HepG2 (cell line): ENCODE data around the gene ZNF616. TPM values are rescaled to one million over a fixed set of nuclear protein-coding genes. Genes with fewer than 3 reads are reported as not detected.

Source experiments
- ARNT ChIP-seq: fragments of 450-650 bp; IDR thresholded peaks from 2 replicates; pipeline ENCODE4 v1.6.1; 2017
- DR1 ChIP-seq: sonication (generic); formaldehyde crosslinking; IDR thresholded peaks from 2 replicates; pipeline ENCODE4 v1.8.0; 2021; ENCODE audit warnings: mild to moderate bottlenecking, missing genetic modification reagents, inconsistent platforms
- FOXA3 ChIP-seq: IDR thresholded peaks from 2 replicates; pipeline ENCODE4 v1.6.1; 2016; ENCODE audit warnings: missing genetic modification reagents, missing compliant biosample characterization
- GABPA ChIP-seq, 2 experiments: IDR thresholded peaks; 2 replicates each; pipeline ENCODE4 v1.6.1; 2011 to 2016; ENCODE audit warnings: low read depth in 2 of 2, low read length in 1 of 2, missing biosample characterization in 1 of 2, missing genetic modification characterization in 1 of 2
- GABPB1 ChIP-seq: IDR thresholded peaks from 2 replicates; pipeline ENCODE4 v1.6.1; 2016; ENCODE audit warnings: mild to moderate bottlenecking, missing genetic modification reagents, moderate library complexity, missing compliant biosample characterization
- GATA4 ChIP-seq: sonication (generic); IDR thresholded peaks from 2 replicates; pipeline ENCODE4 v1.6.1; 2016; ENCODE audit warnings: antibody characterized with exemption, low read depth, borderline replicate concordance
- KDM2A ChIP-seq: sonication (generic); formaldehyde crosslinking; IDR thresholded peaks from 2 replicates; pipeline ENCODE4 v1.4.0; 2020; ENCODE audit warnings: low read depth, missing genetic modification reagents, borderline replicate concordance
- MIER3 ChIP-seq: IDR thresholded peaks from 2 replicates; pipeline ENCODE4 v1.6.1; 2016; ENCODE audit warnings: missing compliant biosample characterization, borderline replicate concordance
- POLR2G ChIP-seq: fragments of 200-400 bp; formaldehyde crosslinking; IDR thresholded peaks from 2 replicates; pipeline ENCODE4 v1.6.1; 2018; ENCODE audit warnings: mild to moderate bottlenecking, low read depth, low read length, moderate library complexity
- PTBP1 ChIP-seq: fragments of 200-400 bp; formaldehyde crosslinking; IDR thresholded peaks from 2 replicates; pipeline ENCODE4 v1.6.1; 2018; ENCODE audit warnings: low read length, low read depth; ENCODE audit not compliant: poor library complexity, severe bottlenecking
- SIN3A ChIP-seq: IDR thresholded peaks from 2 replicates; pipeline ENCODE4 v1.6.1; 2011; ENCODE audit warnings: low read depth, mild to moderate bottlenecking, control low read depth, low read length, borderline replicate concordance
- SRF ChIP-seq: IDR thresholded peaks from 2 replicates; pipeline ENCODE4 v1.6.1; 2011; ENCODE audit warnings: mild to moderate bottlenecking, low read depth, low read length, moderate library complexity
- TBP ChIP-seq: sonication (generic); formaldehyde crosslinking; IDR thresholded peaks from 2 replicates; pipeline ENCODE4 v1.5.0; 2020; ENCODE audit warnings: missing genetic modification reagents
- WIZ ChIP-seq: sonication (generic); formaldehyde crosslinking; IDR thresholded peaks from 2 replicates; pipeline ENCODE4 v1.5.1; 2020; ENCODE audit warnings: mild to moderate bottlenecking, missing genetic modification reagents
- ZNF263 ChIP-seq: sonication (generic); formaldehyde crosslinking; IDR thresholded peaks from 2 replicates; pipeline ENCODE4 v1.4.0; 2020; ENCODE audit warnings: missing genetic modification reagents
- ZNF468 ChIP-seq: sonication (generic); formaldehyde crosslinking; IDR thresholded peaks from 2 replicates; pipeline ENCODE4 v1.8.0; 2022; ENCODE audit warnings: mild to moderate bottlenecking, moderate library complexity, missing genetic modification reagents
- ZNF564 ChIP-seq: sonication (generic); formaldehyde crosslinking; IDR thresholded peaks from 2 replicates; pipeline ENCODE4 v1.8.1; 2023; ENCODE audit warnings: mild to moderate bottlenecking, missing genetic modification reagents
- ZNF567 ChIP-seq: sonication (generic); formaldehyde crosslinking; IDR thresholded peaks from 2 replicates; pipeline ENCODE4 v1.8.1; 2023; ENCODE audit warnings: mild to moderate bottlenecking, missing genetic modification reagents, borderline replicate concordance
- polyA plus RNA-seq, 8 experiments: library from polyadenylated mRNA; depleted of rRNA in 3 of 8; stranded (reverse) in 7 of 8; unstranded in 1 of 8; fragments of >200 nt; fragmentation: Illumina TruSeq in 4 of 8; extraction: Trizol in 4 of 8; gene quantifications; 2 replicates each; pipeline versions ENCODE4 v1.2.1 to v1.2.3, GENCODE V29; 2011 to 2016; ENCODE audit warnings: low read depth in 4 of 8, missing spikeins in 1 of 8, mixed read lengths in 1 of 8; ENCODE audit not compliant: insufficient read depth in 1 of 8
- total RNA-seq, 5 experiments: library from RNA; depleted of rRNA; stranded (reverse); fragments of >200 nt; fragmentation: Illumina TruSeq; extraction: Trizol; gene quantifications; 2 replicates each; pipeline ENCODE4 v1.2.3, GENCODE V29; 2016; ENCODE audit warnings: low read depth in 1 of 5
- TF ChIP-seq, protein P1 (sequence below): sonication (generic); formaldehyde crosslinking; IDR thresholded peaks from 2 replicates; pipeline ENCODE4 v1.9.0; 2022; ENCODE audit warnings: low read depth, missing genetic modification reagents
- TF ChIP-seq, protein P2 (sequence below): sonication (generic); formaldehyde crosslinking; IDR thresholded peaks from 2 replicates; pipeline ENCODE4 v1.4.0; 2020; ENCODE audit warnings: mild to moderate bottlenecking, missing genetic modification reagents
- TF ChIP-seq, protein P3 (sequence below): sonication (generic); formaldehyde crosslinking; IDR thresholded peaks from 2 replicates; pipeline ENCODE4 v1.8.1; 2023; ENCODE audit warnings: mild to moderate bottlenecking, inconsistent platforms, moderate library complexity, missing genetic modification reagents, borderline replicate concordance
- TF ChIP-seq, protein P4 (sequence below): IDR thresholded peaks from 2 replicates; pipeline ENCODE4 v1.6.1; 2018; ENCODE audit warnings: missing genetic modification reagents, mild to moderate bottlenecking, missing compliant biosample characterization

Gene ZNF616
- total and polyA plus RNA-seq, 2 of the 13 experiments (the other 11 are each of a cell fraction or from before 2014, with no cell fraction given): 2.2 to 10.4 TPM

DNA sequence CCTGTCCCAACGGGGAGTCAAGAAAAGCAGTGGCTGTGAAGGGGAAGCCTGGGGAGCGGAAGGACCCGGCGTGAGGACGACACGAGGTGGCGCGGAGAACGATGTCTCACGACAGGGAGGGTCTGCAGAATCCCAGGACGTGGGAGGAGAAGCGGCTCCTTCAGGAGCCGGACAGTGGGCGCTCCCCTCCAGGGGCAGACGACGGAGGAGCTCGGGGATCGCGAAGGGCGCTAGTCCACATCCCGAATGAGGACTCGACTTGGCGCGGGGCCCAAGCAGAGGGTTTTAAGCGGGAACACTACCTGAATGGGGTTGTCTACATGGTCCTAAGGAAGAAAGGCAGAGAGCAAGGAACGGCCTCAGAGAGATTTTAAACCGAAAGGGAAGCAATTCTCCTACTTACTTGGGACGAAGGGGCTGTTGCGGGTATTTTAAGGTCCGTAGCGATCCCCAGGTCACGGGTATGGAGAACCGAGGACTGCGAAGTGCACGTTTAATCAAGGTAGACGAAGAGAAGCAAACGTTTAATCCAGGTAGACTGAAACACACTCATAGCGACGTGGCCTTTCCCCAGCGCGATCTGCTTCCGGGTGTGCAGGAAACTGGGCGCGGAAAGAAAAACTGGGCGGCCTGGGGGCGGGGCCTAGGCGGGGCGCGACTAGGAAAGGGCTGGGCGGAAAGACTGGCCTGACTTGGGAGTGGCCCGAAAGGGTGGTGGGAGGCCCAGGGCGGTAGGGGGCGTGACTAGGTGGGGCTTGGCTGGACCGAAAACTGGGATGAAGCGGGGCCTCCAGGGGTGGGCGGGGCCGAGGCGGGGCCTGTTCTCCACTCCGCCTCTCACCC, 44.3 kb downstream of the ZNF616 start, which contains the start of gene ZNF841 (continued):
- TF ChIP-seq KDM2A (CRISPR knock-in tag) (peak; percentile 53; the same call in 1 of the 2 replicates), ZNF567 (CRISPR knock-in tag) (no peak), DR1 (CRISPR knock-in tag) (peak; percentile 56; the same call in 1 of the 2 replicates), SRF (peak; percentile 77), TBP (CRISPR knock-in tag) (no peak), GABPB1 (CRISPR knock-in tag) (peak; percentile 92), FOXA3 (CRISPR knock-in tag) (0 out of 2 replicates have a peak, but pooled peaks have one; percentile 4), ZNF564 (CRISPR knock-in tag) (no peak), POLR2G (peak; percentile 82), SIN3A (peak; percentile 83), MIER3 (CRISPR knock-in tag) (peak; percentile 43), ZNF468 (CRISPR knock-in tag) (no peak), PTBP1 (no peak), GATA4 (peak; percentile 48; the same call in 1 of the 2 replicates), ZNF263 (peak; percentile 48; the same call in 1 of the 2 replicates), GABPA (IDR thresholded peaks at IDR 0.05; ENCODE audit: low read depth, low read length) (peak; percentile 77), GABPA (CRISPR knock-in tag; IDR thresholded peaks at IDR 0.05; ENCODE audit: low read depth) (peak; percentile 92), WIZ (CRISPR knock-in tag) (0 out of 2 replicates have a peak, but pooled peaks have one; percentile 57), ARNT (no peak)
- TF ChIP-seq, protein P1, sequence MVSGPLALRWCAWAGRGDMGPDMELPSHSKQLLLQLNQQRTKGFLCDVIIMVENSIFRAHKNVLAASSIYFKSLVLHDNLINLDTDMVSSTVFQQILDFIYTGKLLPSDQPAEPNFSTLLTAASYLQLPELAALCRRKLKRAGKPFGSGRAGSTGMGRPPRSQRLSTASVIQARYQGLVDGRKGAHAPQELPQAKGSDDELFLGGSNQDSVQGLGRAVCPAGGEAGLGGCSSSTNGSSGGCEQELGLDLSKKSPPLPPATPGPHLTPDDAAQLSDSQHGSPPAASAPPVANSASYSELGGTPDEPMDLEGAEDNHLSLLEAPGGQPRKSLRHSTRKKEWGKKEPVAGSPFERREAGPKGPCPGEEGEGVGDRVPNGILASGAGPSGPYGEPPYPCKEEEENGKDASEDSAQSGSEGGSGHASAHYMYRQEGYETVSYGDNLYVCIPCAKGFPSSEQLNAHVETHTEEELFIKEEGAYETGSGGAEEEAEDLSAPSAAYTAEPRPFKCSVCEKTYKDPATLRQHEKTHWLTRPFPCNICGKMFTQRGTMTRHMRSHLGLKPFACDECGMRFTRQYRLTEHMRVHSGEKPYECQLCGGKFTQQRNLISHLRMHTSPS (CRISPR knock-in tag): no peak
- TF ChIP-seq, protein P2, sequence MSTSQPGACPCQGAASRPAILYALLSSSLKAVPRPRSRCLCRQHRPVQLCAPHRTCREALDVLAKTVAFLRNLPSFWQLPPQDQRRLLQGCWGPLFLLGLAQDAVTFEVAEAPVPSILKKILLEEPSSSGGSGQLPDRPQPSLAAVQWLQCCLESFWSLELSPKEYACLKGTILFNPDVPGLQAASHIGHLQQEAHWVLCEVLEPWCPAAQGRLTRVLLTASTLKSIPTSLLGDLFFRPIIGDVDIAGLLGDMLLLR (CRISPR knock-in tag): no peak
- TF ChIP-seq, protein P3, sequence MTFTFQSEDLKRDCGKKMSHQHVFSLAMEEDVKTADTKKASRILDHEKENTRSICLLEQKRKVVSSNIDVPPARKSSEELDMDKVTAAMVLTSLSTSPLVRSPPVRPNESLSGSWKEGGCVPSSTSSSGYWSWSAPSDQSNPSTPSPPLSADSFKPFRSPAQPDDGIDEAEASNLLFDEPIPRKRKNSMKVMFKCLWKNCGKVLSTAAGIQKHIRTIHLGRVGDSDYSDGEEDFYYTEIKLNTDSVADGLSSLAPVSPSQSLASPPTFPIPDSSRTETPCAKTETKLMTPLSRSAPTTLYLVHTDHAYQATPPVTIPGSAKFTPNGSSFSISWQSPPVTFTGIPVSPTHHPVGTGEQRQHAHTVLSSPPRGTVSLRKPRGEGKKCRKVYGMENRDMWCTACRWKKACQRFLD (CRISPR knock-in tag): no peak
- TF ChIP-seq, protein P4, sequence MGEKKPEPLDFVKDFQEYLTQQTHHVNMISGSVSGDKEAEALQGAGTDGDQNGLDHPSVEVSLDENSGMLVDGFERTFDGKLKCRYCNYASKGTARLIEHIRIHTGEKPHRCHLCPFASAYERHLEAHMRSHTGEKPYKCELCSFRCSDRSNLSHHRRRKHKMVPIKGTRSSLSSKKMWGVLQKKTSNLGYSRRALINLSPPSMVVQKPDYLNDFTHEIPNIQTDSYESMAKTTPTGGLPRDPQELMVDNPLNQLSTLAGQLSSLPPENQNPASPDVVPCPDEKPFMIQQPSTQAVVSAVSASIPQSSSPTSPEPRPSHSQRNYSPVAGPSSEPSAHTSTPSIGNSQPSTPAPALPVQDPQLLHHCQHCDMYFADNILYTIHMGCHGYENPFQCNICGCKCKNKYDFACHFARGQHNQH (CRISPR knock-in tag): 0 out of 2 replicates have a peak, but pooled peaks have one; percentile 48
